ENCODE results near the gene PDZRN3. TPM values are rescaled to one million over a fixed set of nuclear protein-coding genes. Genes with fewer than 3 reads are reported as not detected.

Gene PDZRN3
- total and polyA plus RNA-seq, 2 of the 13 experiments (the other 11 are each of a cell fraction or from before 2014, with no cell fraction given): not detected

- 0 out of 5 replicates have a peak, but pooled peaks cover 0 to 3% of the 10 kb centered on the region in 2 experiments for H3K27me3 ChIP-seq (ENCODE audit: control insufficient read depth in 1 of 2, insufficient read depth in 2 of 2, low read length in 2 of 2)
- no peak for FAIRE-seq
- H3K4me2 ChIP-seq (ENCODE audit: low read depth, low read length): no peak overlapping the region
- CTCF ChIA-PET (ENCODE audit: low intra/inter-chr PET ratio, low total read pairs): no interaction called here
- in situ Hi-C loops (cut with HindIII; ENCODE audit: extremely low pct_ligation_motif_present, low pct_unique_long_range_greater_than_20kb) (no loop called here), intact Hi-C loops (cut with micrococcal nuclease; ENCODE audit: unreplicated experiment) (no loop called here)
- no peaks in the 10 kb centered on the region for H3K36me3 ChIP-seq (replicated peaks in 1 of 2; ENCODE audit: control insufficient read depth in 1 of 2, insufficient read depth in 2 of 2, low read length in 2 of 2)
- POLR2A ChIA-PET: no interaction called here
- H2AFZ ChIP-seq (ENCODE audit: low read length): no peak overlapping the region
- TF ChIP-seq CERS6 (CRISPR knock-in tag; IDR thresholded peaks at IDR 0.05): no peak
- TF ChIP-seq, protein P1, sequence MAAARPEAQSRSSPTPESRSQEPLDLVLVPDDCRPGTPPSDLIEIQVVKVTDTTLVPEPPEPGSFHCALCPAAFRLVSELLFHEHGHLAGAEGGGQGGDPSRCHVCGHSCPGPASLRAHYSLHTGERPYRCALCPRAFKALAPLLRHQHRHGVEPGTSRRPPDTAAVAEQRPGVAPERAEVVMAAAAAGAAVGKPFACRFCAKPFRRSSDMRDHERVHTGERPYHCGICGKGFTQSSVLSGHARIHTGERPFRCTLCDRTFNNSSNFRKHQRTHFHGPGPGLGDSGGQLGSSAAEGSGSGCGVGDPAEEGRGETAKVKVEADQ (CRISPR knock-in tag; IDR thresholded peaks at IDR 0.05; ENCODE audit: borderline replicate concordance): no peak
- H3K4me1 ChIP-seq (ENCODE audit: insufficient read depth, low read length): no peaks in the 10 kb centered on the region
- WGBS (ENCODE audit: low lambda C conversion rate): 30% methylated on average over 2 of the region's 2 CpGs
- no TSS peak for BruUV-seq (replicated peaks)
- ATAC-seq: no peak
- no peak overlapping the region for H3K9ac ChIP-seq (ENCODE audit: insufficient read depth, low read depth, low read length)
- H3K4me3 ChIP-seq (replicated peaks in 1 of 3; ENCODE audit: insufficient read depth in 1 of 3, low read depth in 2 of 3, low read length in 3 of 3): no peak overlapping the region
- H4K20me1 ChIP-seq (ENCODE audit: insufficient read depth, low read length): no peaks in the 10 kb centered on the region
- no peaks in the 10 kb centered on the region for H3K9me3 ChIP-seq (ENCODE audit: low read length)
- no peaks in the 10 kb centered on the region for H3K79me2 ChIP-seq (ENCODE audit: insufficient read depth, low read length)
- no peak overlapping the region for H3K27ac ChIP-seq (ENCODE audit: extremely low read length, insufficient read depth, low read length)
- no peak for DNase-seq (ENCODE audit: low spot score)
These were observed 44.4 kb downstream of the PDZRN3 start for GRCh38 chr3:73580343-73580742.

DNA sequence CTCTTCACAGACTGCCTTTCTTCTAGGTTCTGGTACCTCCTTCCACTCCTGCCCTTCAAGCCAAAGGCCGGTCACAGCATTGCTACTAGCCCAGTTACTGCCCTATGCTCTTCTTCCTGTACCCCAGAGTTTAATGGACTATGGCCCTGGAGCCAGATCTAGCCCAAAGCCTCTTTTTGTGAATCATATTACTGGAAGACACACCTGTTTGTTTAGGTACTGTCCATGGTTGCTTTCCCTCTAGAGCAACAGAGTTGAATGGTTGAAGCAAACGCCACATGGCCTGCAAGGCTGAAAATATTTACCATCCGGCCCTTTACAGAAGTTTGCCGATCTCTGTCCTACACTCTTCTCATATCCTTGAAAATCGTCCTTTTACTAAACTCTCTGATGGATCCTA is 47.0 kb downstream of the PDZRN3 start:
- intact Hi-C loops (cut with micrococcal nuclease; ENCODE audit: unreplicated experiment) (no loop called here), in situ Hi-C loops (cut with HindIII; ENCODE audit: extremely low pct_ligation_motif_present, low pct_unique_long_range_greater_than_20kb) (no loop called here)
- Histone ChIP-seq H3K79me2 (ENCODE audit: insufficient read depth, low read length) (no peaks in the 10 kb centered on the region), H3K9me3 (ENCODE audit: low read length) (no peaks in the 10 kb centered on the region), H4K20me1 (ENCODE audit: insufficient read depth, low read length) (no peaks in the 10 kb centered on the region), H3K4me1 (ENCODE audit: insufficient read depth, low read length) (no peaks in the 10 kb centered on the region), H3K4me3 (replicated peaks in 1 of 3; ENCODE audit: insufficient read depth in 1 of 3, low read depth in 2 of 3, low read length in 3 of 3) (no peak overlapping the region), H3K27me3 (ENCODE audit: control insufficient read depth in 1 of 2, insufficient read depth in 2 of 2, low read length in 2 of 2) (peaks cover 0 to 6% of the 10 kb centered on the region in 2 experiments; a peak in 1 of 5 replicates), H3K4me2 (ENCODE audit: low read depth, low read length) (no peak overlapping the region), H3K36me3 (replicated peaks in 1 of 2; ENCODE audit: control insufficient read depth in 1 of 2, insufficient read depth in 2 of 2, low read length in 2 of 2) (no peaks in the 10 kb centered on the region), H3K9ac (ENCODE audit: insufficient read depth, low read depth, low read length) (no peak overlapping the region), H3K27ac (ENCODE audit: extremely low read length, insufficient read depth, low read length) (no peak overlapping the region), H2AFZ (ENCODE audit: low read length) (no peak overlapping the region)
- WGBS (ENCODE audit: low lambda C conversion rate): 50% methylated on average over 5 of the region's 5 CpGs
- no peak for DNase-seq (ENCODE audit: low spot score)
- no peak for FAIRE-seq
- ChIA-PET POLR2A (no interaction called here), CTCF (ENCODE audit: low intra/inter-chr PET ratio, low total read pairs) (no interaction called here)
- ATAC-seq: no peak
- BruUV-seq (replicated peaks): no TSS peak
- TF ChIP-seq MIER2 (CRISPR knock-in tag; IDR thresholded peaks at IDR 0.05) (peak; percentile 76), REST (IDR thresholded peaks at IDR 0.05; ENCODE audit: borderline replicate concordance in 1 of 2, low read depth in 1 of 2, low read length in 2 of 2) (peak in 1 of 2 experiments; percentile 85; a peak in 3 of 4 replicates), DRAP1 (CRISPR knock-in tag; IDR thresholded peaks at IDR 0.05) (no peak), XRCC5 (optimal IDR thresholded peaks at IDR 0.05; ENCODE audit: low read length) (no peak)
- TF ChIP-seq, protein P2, sequence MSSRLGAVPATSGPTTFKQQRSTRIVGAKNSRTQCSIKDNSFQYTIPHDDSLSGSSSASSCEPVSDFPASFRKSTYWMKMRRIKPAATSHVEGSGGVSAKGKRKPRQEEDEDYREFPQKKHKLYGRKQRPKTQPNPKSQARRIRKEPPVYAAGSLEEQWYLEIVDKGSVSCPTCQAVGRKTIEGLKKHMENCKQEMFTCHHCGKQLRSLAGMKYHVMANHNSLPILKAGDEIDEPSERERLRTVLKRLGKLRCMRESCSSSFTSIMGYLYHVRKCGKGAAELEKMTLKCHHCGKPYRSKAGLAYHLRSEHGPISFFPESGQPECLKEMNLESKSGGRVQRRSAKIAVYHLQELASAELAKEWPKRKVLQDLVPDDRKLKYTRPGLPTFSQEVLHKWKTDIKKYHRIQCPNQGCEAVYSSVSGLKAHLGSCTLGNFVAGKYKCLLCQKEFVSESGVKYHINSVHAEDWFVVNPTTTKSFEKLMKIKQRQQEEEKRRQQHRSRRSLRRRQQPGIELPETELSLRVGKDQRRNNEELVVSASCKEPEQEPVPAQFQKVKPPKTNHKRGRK (CRISPR knock-in tag; IDR thresholded peaks at IDR 0.05): no peak

All from HepG2 (cell line).